A204.1 (cell line): Measurements from ENCODE around the gene RFX1.

Experiments
- FAIRE-seq: peaks from 2 replicates; lab custom pipeline; 2012; peaks lifted over from hg19 to GRCh38; lab: Jason Lieb, UNC

RFX1 gene

GRCh38 chr19:13960863-13961784 is 45.0 kb downstream of the RFX1 start:
- FAIRE-seq: no peak

GRCh38 chr19:13959962-13960862 is 45.9 kb downstream of the RFX1 start:
- FAIRE-seq: no peak

- FAIRE-seq: no peak
Observed at GRCh38 chr19:13959141-13959961, 46.8 kb downstream of the RFX1 start.

GRCh38 chr19:13958043-13958442 is 48.1 kb downstream of the RFX1 start:
- FAIRE-seq: no peak

- FAIRE-seq: no peak
Observed at GRCh38 chr19:13957051-13957450, 49.1 kb downstream of the RFX1 start.

- no peak for FAIRE-seq
Observed at GRCh38 chr19:13956365-13956744, 49.8 kb downstream of the RFX1 start.

- no peak for FAIRE-seq
Observed at GRCh38 chr19:13955662-13956364, 50.3 kb downstream of the RFX1 start.

GRCh38 chr19:13954185-13954584 is 51.9 kb downstream of the RFX1 start:
- FAIRE-seq: no peak

GRCh38 chr19:13952931-13953531 is 53.1 kb downstream of the RFX1 start:
- FAIRE-seq: no peak

GRCh38 chr19:13952154-13952930 is 53.8 kb downstream of the RFX1 start, which contains the start of gene DCAF15:
Gene DCAF15 (plus strand): TSS chr19:13952509. CDS start chr19:13952513, 4 bp downstream.
- FAIRE-seq: peak; percentile 98

- FAIRE-seq: no peak
Observed at GRCh38 chr19:13951799-13952153, 54.3 kb downstream of the RFX1 start.

GRCh38 chr19:13951043-13951442 is 55.1 kb downstream of the RFX1 start:
- FAIRE-seq: no peak

- FAIRE-seq: no peak
Observed at GRCh38 chr19:13946414-13946813, 59.7 kb downstream of the RFX1 start.

GRCh38 chr19:13942023-13942684 is 64.0 kb downstream of the RFX1 start:
- no peak for FAIRE-seq

GRCh38 chr19:13938301-13939064 is 67.6 kb downstream of the RFX1 start, which contains the start of gene PODNL1:
Gene PODNL1 (minus strand): TSS chr19:13938417. CDS start chr19:13938181, 236 bp downstream.
- no peak for FAIRE-seq

GRCh38 chr19:13937479-13938300 is 68.4 kb downstream of the RFX1 start:
- FAIRE-seq: no peak

- FAIRE-seq: no peak
Observed at GRCh38 chr19:13935765-13936510, 70.2 kb downstream of the RFX1 start.
